Cardiac septum (tissue), 1 donor: ENCODE measurements around the gene FBXO22. TPM values are rescaled to one million over a fixed set of nuclear protein-coding genes. Genes with fewer than 3 reads are reported as not detected.
"Not testable (repeated sequence)": the region's sequence is repeated elsewhere in the genome, so short reads cannot be mapped to it uniquely, and the experiment has no call there.

ENCODE experiments used
- DNase-seq: peaks from one replicate; pipeline ENCODE4 v3.0.0-alpha.2; 2020; ENCODE audit warnings: low spot score
- intact Hi-C: fragments of 100-400 bp; cut with DNase I; formaldehyde crosslinking; loops from one replicate; pipeline ENCODE4 v1.14.0; 2022
- long read RNA-seq: library from polyadenylated mRNA; unstranded; transcript quantifications from one replicate; pipeline ENCODE4 v2.0.0, GENCODE V29; 2021
- total RNA-seq: library from RNA; stranded (reverse); fragmentation: NEBNext Ultra II Directional; extraction: Animal tissue kit (Norgen Biotek cat#: 25700); gene quantifications from one replicate; pipeline ENCODE4 v1.2.1, GENCODE V29; 2021
- donor health status: DM: no; HTN: no; CAD: no.

Gene FBXO22
- 19.1 TPM for total RNA-seq
- long read RNA-seq, full-length matches to known transcripts, result 34 of 38 reads
- long read RNA-seq, partial matches to known transcripts, result 0 of 38 reads
- long read RNA-seq, other reads (novel, unspliced or antisense), result 4 of 38 reads

DNA sequence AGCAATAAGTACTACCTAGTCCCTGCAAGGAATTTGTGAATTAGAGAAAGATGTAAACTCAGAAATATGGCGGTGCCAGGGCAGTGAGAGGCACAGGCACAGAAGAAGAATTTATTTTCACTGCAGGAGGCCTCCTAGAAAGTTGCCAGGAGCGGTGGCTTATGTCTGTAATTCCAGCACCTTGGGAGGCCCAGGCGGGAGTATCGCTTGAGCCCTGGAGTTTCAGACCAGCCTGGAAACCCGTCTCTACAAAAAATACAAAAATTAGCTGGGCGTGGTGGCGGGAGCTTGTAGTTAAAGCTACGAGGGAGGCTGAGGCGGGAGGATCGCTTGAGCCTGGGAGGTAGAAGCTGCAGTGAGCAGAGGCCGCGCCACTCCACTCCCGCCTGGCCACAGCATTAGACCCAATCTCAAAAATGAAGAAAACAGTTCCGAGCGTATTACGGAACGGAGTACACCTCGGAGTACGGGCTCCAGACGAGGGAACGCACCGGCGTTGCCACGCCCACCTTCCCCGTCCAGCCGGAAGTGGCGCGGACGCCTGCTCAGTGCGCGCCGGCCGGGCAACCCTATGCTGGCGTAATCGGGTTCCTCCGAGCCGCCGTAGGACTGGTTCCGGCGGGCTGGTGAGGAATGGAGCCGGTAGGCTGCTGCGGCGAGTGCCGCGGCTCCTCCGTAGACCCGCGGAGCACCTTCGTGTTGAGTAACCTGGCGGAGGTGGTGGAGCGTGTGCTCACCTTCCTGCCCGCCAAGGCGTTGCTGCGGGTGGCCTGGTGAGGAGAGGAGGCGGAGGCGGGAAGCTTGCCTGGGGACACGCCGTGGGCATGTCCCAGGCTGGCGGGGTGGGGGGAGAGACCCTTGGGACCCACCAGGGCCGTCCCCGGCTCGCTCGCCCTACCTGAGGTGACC is at the start of gene FBXO22:
FBXO22 (plus strand) TSS at position 548 of the 909 bp plus-strand sequence; CDS start at position 634, 86 bp downstream.
- DNase-seq, result peak; percentile 95
- intact Hi-C loops, result loop anchor here (2.0 kb wide), 1 partner anchor 61 kb away; the partner anchor contains the start of gene UBE2Q2

DNA sequence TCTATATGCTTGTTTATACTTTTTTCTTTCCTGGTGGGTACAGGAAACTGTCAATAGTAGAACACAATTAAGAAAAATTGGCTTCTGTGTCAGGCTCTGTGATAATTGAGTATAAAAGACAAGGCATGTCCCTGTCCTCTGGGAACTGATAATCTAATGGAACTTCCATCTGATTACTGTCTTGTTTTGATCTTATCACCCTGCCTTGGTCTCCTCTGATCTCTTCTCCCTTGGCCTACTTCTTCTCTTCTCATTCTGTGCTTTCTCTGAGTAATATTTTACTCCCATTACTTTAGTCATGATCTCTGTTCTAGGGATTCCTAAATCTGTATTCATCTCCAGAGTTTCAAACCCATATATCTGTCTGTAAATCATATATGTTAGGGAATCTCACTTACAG is 45.8 kb upstream of the FBXO22 start:
- intact Hi-C loops, result no loop called here
- DNase-seq, result no peak

DNA sequence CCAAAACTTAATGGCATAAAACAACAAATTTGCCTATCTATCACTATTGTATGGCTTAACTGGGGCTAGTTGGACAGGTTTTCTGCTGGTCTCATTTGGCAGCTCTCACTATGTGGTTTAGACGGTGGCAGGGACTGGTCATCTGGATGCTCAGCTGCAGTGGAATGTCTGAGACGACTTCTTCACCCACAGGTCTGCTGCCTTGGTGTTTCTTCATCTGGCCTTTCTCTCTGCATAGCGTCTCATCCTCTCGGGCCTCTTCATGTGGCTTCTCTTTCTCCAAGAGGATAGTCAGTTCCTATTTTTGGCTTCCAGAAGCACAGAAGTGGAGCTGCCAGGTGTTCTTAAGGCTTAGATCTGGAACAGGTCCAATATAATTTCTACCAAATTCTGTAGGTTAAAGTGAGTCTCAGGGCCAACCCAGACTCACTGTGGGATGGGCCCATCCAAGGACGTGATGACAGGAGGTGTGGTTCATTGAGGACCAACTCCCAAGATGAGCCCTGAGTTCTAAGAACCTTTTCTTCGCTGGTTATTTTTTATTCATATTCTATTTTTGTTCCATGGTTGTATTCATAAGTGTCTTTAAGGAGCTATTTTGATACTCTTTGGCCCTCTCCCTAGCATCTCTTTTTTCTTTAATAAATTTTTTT is 41.8 kb upstream of the FBXO22 start:
- no peak for DNase-seq
- intact Hi-C loops, result no loop called here

DNA sequence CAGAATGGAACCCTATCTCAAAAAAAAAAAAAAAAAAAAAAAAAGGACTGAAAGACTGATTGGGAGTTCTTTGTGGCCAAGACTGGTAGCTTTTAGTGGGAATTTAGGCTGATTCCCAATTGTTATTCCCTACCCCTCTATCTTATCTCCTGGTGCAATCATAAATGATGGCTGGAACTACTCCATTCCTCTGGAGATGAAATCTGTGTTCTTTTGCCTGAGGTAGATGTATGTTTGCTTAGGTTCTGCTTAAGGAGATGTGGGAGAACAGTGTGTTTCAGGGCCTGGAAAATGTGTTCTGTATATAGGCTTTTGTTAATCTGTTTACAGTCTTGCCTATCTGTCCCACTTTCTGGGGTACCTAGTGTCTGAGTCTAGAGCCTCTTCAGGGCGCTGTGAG is 40.9 kb upstream of the FBXO22 start:
- DNase-seq, result no peak
- intact Hi-C loops, result no loop called here

DNA sequence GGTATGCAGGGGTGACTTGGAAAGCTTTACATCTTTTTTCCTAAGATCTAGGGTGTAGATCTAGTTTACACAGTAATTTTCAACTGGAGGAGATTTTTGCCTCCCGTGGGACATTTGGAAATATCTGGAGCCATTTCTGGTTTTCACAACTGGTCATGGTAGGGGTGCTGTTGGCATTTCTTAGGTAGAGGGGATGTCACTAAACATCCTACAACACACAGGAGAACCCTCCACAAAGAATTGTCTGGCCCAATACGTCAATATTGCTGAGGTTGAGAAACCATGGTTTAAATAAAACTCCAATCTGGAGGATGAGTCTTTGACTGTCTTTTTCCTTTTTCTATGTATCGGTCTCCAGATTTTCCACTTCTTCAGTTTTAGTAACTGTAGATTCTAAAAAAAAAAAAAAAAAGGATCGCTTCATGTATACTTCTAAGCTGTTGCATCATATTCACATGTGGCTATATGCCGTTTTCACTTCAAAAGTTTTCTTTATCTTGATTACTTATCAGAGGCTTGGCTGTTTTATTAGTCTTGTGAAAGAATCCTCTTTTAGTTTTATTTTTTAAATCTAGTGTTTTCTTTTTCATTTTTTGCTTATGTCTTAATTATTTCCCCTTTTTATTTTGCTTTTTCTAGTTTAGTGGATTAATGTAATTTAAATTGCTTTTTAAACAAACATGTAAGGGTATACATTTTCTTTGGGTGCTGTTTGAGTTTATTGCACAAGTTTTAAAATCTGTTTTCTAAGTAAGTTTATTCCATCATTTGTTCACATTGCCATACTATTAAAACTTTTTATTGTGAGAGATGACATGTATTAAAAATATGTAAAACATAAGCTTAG is 39.2 kb upstream of the FBXO22 start:
- no peak for DNase-seq
- intact Hi-C loops, result no loop called here

GRCh38 chr15:75866045-75866444 is 37.6 kb upstream of the FBXO22 start:
- intact Hi-C loops, DNase-seq: not testable (repeated sequence)

GRCh38 chr15:75866916-75867315 is 36.8 kb upstream of the FBXO22 start:
- intact Hi-C loops, result no loop called here

GRCh38 chr15:75867449-75867848 is 36.2 kb upstream of the FBXO22 start:
- no peak for DNase-seq
- intact Hi-C loops, result no loop called here

More at GRCh38 chr15:75866916-75867315, 36.8 kb upstream of the FBXO22 start:
- no peak for DNase-seq

DNA sequence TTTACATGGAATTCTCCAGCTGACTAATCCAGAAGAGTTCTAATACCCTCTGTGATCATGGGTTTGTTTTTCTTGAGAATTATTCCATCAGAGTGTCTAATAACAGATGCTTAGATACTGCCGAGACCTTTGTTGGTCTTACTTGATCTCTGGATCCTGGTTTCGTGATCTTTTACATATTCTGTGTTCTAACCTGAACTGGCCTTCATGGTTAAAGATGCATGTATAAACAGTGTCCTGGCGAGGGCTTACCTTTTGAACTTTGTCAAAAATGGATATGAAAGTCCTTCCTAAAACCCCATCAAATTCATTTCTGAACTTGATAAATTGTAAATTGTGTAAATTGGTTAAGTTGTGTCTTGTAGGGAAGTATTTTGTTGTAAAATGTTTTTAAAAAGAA is 35.7 kb upstream of the FBXO22 start:
- no peak for DNase-seq
- intact Hi-C loops, result no loop called here

DNA sequence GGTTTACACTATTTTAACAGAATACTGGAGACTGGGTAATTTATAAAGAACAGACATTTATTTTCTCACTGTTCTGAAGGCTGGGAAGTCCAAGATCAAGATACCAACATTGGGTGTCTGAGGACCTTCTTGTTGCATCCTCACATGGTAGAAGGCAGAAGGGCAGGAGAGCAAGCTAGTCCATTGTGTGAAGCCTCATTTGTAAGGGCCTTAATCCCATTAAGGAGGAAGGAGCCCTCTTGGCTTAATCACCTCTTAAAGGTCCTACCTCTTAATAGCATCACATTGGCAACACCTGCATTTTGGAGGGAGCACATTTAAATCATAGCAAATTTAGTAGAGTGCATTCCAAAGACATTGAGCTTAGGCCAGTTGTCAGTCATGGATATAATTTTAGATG is 34.2 kb upstream of the FBXO22 start:
- no peak for DNase-seq
- intact Hi-C loops, result no loop called here

DNA sequence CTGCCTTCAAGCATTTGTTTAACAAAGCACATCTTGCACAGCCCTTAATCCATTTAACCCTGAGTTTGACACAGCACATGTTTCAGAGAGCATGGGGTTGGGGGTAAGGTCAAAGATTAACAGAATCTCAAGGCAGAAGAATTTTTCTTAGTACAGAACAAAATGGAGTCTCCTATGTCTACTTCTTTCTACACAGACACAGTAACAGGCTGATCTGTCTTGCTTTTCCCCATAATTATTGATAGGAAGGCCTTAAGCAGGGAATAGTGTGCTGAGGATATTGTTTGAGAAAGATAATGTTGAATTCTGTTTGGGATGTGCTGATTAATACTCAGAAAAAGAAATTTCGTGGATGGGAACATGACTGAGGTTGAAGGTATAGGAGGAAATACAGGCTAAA is 32.1 kb upstream of the FBXO22 start:
- DNase-seq, intact Hi-C loops: not testable (repeated sequence)

DNA sequence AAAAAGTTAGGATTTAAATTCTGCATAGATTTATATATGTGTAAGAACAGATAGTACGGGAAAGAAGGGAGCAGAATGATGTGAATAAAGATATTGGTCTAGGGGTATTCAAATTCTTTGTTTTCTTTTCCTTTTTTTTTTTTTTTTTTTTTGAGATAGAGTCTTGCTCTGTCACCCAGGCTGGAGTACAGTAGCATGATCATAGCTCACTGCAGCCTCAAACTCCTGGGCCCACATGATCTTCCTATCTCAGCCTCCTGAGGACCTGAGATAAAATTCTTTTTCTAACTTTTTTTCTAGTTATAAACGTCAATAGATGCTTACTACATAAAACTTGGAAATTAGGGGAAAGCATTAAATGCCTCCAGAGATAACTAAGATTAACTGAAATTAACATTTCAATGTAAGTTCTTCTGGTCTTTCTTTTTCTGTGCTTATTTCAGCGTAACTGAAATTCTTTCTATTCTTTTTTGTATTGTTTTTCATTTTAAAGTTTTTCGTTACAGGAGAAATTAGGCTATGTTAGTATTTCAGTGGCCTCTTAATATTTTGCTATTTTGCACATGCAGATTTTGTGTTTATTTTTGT is 31.2 kb upstream of the FBXO22 start:
- intact Hi-C loops, result no loop called here
- DNase-seq, result no peak

DNA sequence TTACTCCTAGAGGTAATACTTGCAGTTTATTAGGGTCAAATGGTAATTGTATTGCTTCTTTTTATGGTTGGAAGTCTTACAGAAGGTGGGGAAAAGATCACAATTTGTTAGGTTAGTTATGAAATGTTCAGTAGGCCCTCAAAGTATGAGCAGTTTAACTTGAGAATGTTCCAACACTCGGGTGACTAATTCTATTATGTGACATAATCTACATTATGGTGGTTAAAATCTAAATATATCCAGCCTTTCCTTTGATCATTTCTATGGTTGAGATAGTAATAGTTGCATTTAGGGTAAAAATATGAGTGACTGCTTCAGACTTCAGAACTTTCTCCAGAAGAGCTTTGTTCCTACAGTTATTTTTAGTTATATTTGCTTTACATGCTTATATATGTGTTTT is 19.6 kb upstream of the FBXO22 start:
- DNase-seq, result no peak

DNA sequence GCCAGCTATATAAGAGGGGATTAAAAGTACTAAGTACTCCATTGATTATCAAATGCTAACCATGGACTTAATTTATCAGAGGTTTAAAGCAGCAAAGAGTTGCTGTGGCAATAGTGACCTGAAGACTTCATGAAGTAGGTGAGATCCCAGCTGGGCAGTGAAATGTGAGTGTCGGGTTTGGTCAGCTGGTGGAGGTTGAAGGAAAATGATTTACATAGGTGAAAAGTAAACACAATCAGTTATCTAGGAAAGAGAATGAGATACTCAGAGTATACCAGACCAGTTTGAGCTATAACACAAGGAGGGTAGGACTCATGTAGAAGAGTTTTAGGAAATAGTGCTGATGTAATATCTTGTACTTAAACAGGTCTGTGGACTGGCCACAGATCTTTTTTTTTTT is 16.5 kb upstream of the FBXO22 start:
- no peak for DNase-seq
- intact Hi-C loops, result no loop called here

More for the DNA sequence above, 19.6 kb upstream of the FBXO22 start:
- intact Hi-C loops, result no loop called here

DNA sequence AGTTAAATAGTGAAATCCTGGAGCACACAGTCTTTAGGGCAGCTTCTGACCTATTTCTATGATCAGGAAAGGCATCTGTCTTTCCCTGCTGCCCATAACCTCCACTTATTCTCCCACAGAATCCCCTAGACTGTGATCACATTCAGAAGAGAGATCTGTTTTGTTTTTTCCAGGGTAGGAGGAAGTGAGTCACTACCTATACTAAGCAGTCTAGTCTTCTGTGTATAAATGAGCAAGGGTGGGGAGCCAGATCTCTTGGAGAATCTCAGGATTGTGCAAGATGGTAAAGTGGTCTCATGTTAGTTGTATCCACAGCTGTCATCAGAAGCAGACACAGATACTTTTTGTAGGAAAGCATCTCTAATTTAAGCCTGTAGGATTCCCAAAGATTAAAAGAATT is 11.8 kb upstream of the FBXO22 start:
- intact Hi-C loops, result no loop called here
- DNase-seq, result no peak

DNA sequence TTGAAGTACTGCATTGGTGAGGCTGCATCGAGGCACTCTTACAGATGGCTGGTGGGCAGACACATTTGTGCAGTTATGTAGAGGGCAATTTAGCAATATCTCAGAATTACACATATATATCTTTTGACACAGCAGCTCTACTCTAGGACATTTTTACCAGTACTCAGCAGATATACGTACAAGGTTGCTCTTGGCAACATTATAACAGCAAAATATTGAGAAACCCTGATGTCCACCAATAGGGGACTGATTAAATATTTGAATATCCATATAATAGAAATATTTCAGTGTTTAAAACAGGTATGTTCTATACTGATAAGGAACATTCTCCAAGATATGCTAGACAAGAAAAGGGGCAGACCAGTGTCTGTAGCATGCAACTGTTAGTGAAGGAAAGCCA is 7.9 kb upstream of the FBXO22 start:
- DNase-seq, result no peak
- intact Hi-C loops, result no loop called here

DNA sequence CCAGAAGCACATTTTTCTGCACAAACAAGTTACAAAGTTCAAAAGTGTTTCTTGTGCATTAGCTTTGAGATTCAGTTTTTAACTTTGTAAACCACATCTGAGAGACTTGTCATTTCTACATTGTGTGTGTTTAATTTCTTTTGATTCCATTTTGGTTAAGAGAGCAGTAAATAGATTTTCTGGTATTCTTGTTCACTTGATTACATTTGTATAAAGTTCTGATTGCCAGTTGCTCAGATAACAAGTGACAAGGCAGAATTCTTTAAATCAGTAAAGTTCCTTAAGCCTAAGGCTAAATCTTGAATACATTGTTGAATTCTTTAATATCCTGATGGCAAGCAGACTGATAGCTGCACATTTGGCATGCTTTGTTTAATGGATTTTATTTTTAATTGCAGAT is 3.1 kb upstream of the FBXO22 start:
- no peak for DNase-seq
- intact Hi-C loops, result no loop called here

DNA sequence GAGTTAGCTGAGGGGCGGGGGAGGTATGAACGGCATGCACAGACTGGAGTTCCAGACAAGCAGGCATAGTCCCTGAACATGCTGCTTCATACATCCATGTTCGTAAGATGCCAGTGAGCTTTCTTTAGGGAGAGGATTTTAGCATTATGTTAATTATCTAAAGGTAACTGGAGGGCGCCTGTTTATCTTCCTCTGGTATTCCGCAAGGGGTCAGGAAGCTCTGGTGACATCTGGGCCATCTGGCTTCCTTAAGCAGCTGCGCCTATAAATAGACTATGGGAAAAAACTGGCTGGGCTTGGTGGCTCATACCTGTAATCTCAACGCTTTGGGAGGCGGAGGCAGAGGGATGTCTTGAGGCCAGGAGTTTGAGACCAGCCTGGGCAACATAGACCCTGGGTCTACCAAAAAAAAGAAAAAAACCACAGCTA is 1.5 kb upstream of the FBXO22 start:
- intact Hi-C loops, result loop anchor here (2.0 kb wide), 1 partner anchor 59 kb away; the partner anchor contains the start of gene UBE2Q2
- no peak for DNase-seq

DNA sequence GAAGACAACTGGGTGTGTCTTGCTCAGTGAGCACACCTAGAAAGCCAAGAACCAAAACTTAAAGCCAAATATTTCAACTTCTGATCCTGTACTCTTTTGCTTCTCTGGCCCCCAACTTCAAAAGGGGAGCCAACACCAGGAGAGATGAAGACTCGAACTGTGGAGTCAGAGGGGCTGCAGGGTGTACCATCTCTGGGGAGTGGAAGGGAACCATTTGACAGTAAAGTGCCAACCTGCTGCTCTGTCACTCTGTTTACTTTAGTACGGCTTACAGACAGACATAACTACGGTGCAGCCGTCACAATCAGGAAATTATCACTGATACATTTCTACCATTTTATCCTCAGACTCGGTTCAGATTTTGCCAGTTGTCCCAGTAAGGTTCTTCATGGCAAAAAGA is 1.6 kb downstream of the FBXO22 start:
- no peak for DNase-seq

More for the DNA sequence above, 1.6 kb downstream of the FBXO22 start:
- intact Hi-C loops, result no loop called here
